H1 (cell line): Measurements from ENCODE around the gene SPOUT1. TPM values are rescaled to one million over a fixed set of nuclear protein-coding genes. Genes with fewer than 3 reads are reported as not detected.
"Not testable (repeated sequence)": the region's sequence is repeated elsewhere in the genome, so short reads cannot be mapped to it uniquely, and the experiment has no call there.

Experiments used
- CTCF ChIA-PET: fragments of 300-600 bp; sonication (Branson Sonifier 250); formaldehyde crosslinking; loops from one replicate; lab custom pipeline; 2021; ENCODE audit not compliant: partially characterized antibody; lab: Charles Lee
- POLR2A ChIA-PET: fragments of 300-600 bp; sonication (Branson Sonifier 250); formaldehyde crosslinking; loops from one replicate; lab custom pipeline; 2021; ENCODE audit warnings: inconsistent platforms; ENCODE audit not compliant: partially characterized antibody; lab: Charles Lee
- DNase-seq, 2 experiments: peaks; one replicate each; pipeline versions ENCODE4 v3.0.0 to v3.0.0-alpha.2; 2010 to 2022; ENCODE audit warnings: low spot score in 2 of 2, low read depth in 1 of 2, mixed read lengths in 1 of 2
- FAIRE-seq: peaks from 2 replicates; lab custom pipeline; 2011; peaks lifted over from hg19 to GRCh38; lab: Jason Lieb, UNC
- H2AFZ ChIP-seq: 2 replicates; pipeline ENCODE4 v1.8.1; 2012; ENCODE audit warnings: low read length, inconsistent platforms
- H2AK5ac ChIP-seq: 2 replicates; pipeline ENCODE4 v1.6.1; 2013; ENCODE audit warnings: low read depth, low read length
- H2BK120ac ChIP-seq: replicated peaks from 2 replicates; pipeline ENCODE3; 2013; ENCODE audit warnings: low read depth, low read length, inconsistent platforms
- H2BK12ac ChIP-seq: 2 replicates; pipeline ENCODE4 v1.6.1; 2013; ENCODE audit warnings: low read depth, low read length
- H2BK15ac ChIP-seq: 2 replicates; pipeline ENCODE4 v1.6.1; 2013; ENCODE audit warnings: low read length
- H2BK20ac ChIP-seq: 2 replicates; pipeline ENCODE4 v1.6.1; 2013; ENCODE audit warnings: low read length
- H2BK5ac ChIP-seq: 2 replicates; pipeline ENCODE4 v1.6.1; 2013; ENCODE audit warnings: low read depth, low read length
- H3K14ac ChIP-seq: 2 replicates; pipeline ENCODE4 v1.6.1; 2013; ENCODE audit warnings: inconsistent platforms; ENCODE audit not compliant: insufficient read length
- H3K18ac ChIP-seq: 2 replicates; pipeline ENCODE4 v1.6.1; 2013; ENCODE audit warnings: low read length; ENCODE audit errors: extremely low read depth
- H3K23ac ChIP-seq: 2 replicates; pipeline ENCODE4 v1.6.1; 2013; ENCODE audit warnings: inconsistent platforms; ENCODE audit not compliant: insufficient read length
- H3K23me2 ChIP-seq: 2 replicates; pipeline ENCODE4 v1.6.1; 2013; ENCODE audit warnings: low read depth, low read length
- H3K27ac ChIP-seq: 2 replicates; pipeline ENCODE4 v1.6.1; 2011; ENCODE audit warnings: low read depth, low read length, inconsistent platforms
- H3K27me3 ChIP-seq, 4 experiments: replicated peaks in 1 of 4; 1 replicate in 1 of 4; 2 replicates in 3 of 4; pipeline versions ENCODE4 v1.6.1 to v1.8.1; 2011 to 2013; ENCODE audit warnings: low read length in 3 of 4, mild to moderate bottlenecking in 3 of 4, inconsistent platforms in 2 of 4, mixed read lengths in 2 of 4, moderate library complexity in 1 of 4; ENCODE audit not compliant: control insufficient read depth in 3 of 4, insufficient read depth in 3 of 4; ENCODE audit errors: extremely low read depth in 1 of 4
- H3K36me3 ChIP-seq, 4 experiments: 2 replicates each; pipeline versions ENCODE4 v1.6.1 to v1.8.1; 2011 to 2013; ENCODE audit warnings: mild to moderate bottlenecking in 4 of 4, low read length in 3 of 4, moderate library complexity in 2 of 4, control low read depth in 1 of 4, inconsistent platforms in 1 of 4; ENCODE audit not compliant: insufficient read depth in 4 of 4, control insufficient read depth in 2 of 4
- H3K4ac ChIP-seq: replicated peaks from 2 replicates; pipeline ENCODE3; 2013; ENCODE audit warnings: low read length, low read depth, mixed read lengths, inconsistent platforms; ENCODE audit not compliant: insufficient read length
- H3K4me1 ChIP-seq, 4 experiments: replicated peaks in 1 of 4; 1 replicate in 1 of 4; 2 replicates in 3 of 4; pipeline versions ENCODE4 v1.6.1 to v1.8.1; 2011 to 2013; ENCODE audit warnings: low read length in 3 of 4, inconsistent platforms in 2 of 4, mixed read lengths in 1 of 4; ENCODE audit not compliant: insufficient read depth in 4 of 4, control insufficient read depth in 3 of 4
- H3K4me2 ChIP-seq, 2 experiments: 2 replicates each; pipeline versions ENCODE4 v1.6.1 to v1.8.1; 2011 to 2013; ENCODE audit warnings: low read depth in 2 of 2, low read length in 2 of 2, control low read depth in 1 of 2, inconsistent platforms in 1 of 2, mild to moderate bottlenecking in 1 of 2; ENCODE audit not compliant: insufficient read depth in 1 of 2
- H3K4me3 ChIP-seq, 4 experiments: fragments of 200-600, 300-600 bp in 1 of 4; sonication (generic), shearing (Covaris generic), sonication (Bioruptor Twin) in 1 of 4; 2 replicates each; pipeline versions ENCODE4 v1.5.1 to v1.8.1; 2011 to 2016; ENCODE audit warnings: low read length in 4 of 4, low read depth in 3 of 4, control low read depth in 2 of 4, inconsistent platforms in 2 of 4, mild to moderate bottlenecking in 2 of 4, mixed read lengths in 1 of 4, moderate library complexity in 1 of 4; ENCODE audit not compliant: insufficient read depth in 2 of 4; ENCODE audit errors: extremely low read depth in 1 of 4
- H3K56ac ChIP-seq: replicated peaks from 2 replicates; pipeline ENCODE3; 2013; ENCODE audit warnings: low read depth, mild to moderate bottlenecking, mixed read lengths, low read length, inconsistent platforms; ENCODE audit not compliant: insufficient read length
- H3K79me1 ChIP-seq: 2 replicates; pipeline ENCODE4 v1.6.1; 2013; ENCODE audit warnings: low read depth, low read length, control low read depth
- H3K79me2 ChIP-seq, 2 experiments: 2 replicates each; pipeline versions ENCODE4 v1.6.1 to v1.8.1; 2012 to 2013; ENCODE audit warnings: low read length in 2 of 2, mild to moderate bottlenecking in 2 of 2, inconsistent platforms in 1 of 2; ENCODE audit not compliant: insufficient read depth in 2 of 2, control insufficient read depth in 1 of 2
- H3K9ac ChIP-seq, 4 experiments: replicated peaks in 1 of 4; 1 replicate in 1 of 4; 2 replicates in 3 of 4; pipeline versions ENCODE4 v1.6.1 to v1.8.1; 2011 to 2013; ENCODE audit warnings: low read depth in 3 of 4, low read length in 3 of 4, control low read depth in 2 of 4, mild to moderate bottlenecking in 2 of 4, moderate library complexity in 2 of 4, inconsistent platforms in 1 of 4; ENCODE audit errors: extremely low read depth in 1 of 4
- H3K9me3 ChIP-seq, 2 experiments: 2 replicates each; pipeline versions ENCODE4 v1.6.1 to v1.8.1; 2012 to 2013; ENCODE audit warnings: mild to moderate bottlenecking in 2 of 2, moderate library complexity in 2 of 2, control low read depth in 1 of 2, inconsistent platforms in 1 of 2, low read depth in 1 of 2, low read length in 1 of 2, mixed read lengths in 1 of 2; ENCODE audit not compliant: insufficient read depth in 2 of 2
- H4K20me1 ChIP-seq, 2 experiments: replicated peaks in 1 of 2; 2 replicates each; pipeline versions ENCODE3 to v1.8.1; 2011 to 2013; ENCODE audit warnings: inconsistent platforms in 2 of 2, low read length in 2 of 2, mild to moderate bottlenecking in 1 of 2; ENCODE audit not compliant: insufficient read depth in 2 of 2, control insufficient read depth in 1 of 2
- H4K5ac ChIP-seq: 2 replicates; pipeline ENCODE4 v1.6.1; 2013; ENCODE audit warnings: low read length, low read depth, mixed read lengths, inconsistent platforms; ENCODE audit not compliant: insufficient read length
- H4K8ac ChIP-seq: 2 replicates; pipeline ENCODE4 v1.8.0; 2013; ENCODE audit warnings: mild to moderate bottlenecking, moderate library complexity, low read length, inconsistent platforms; ENCODE audit not compliant: insufficient read depth; ENCODE audit errors: extremely low read depth
- H4K91ac ChIP-seq: replicated peaks from 2 replicates; pipeline ENCODE3; 2013; ENCODE audit warnings: low read length, mixed read lengths, inconsistent platforms; ENCODE audit not compliant: insufficient read length
- BACH1 ChIP-seq: IDR thresholded peaks from 2 replicates; pipeline ENCODE4 v1.6.1; 2012; ENCODE audit warnings: low read length, improper control_type of control experiment
- CEBPB ChIP-seq: IDR thresholded peaks from 2 replicates; pipeline ENCODE4 v1.6.1; 2012; ENCODE audit warnings: low read depth, low read length
- WGBS, 2 experiments: shearing (Covaris generic) in 1 of 2; methylation state at CpG; one replicate each; pipeline versions ENCODE4 v1.1.6 to v1.1.7; 2013 to 2015; ENCODE audit warnings: low lambda C conversion rate in 2 of 2, mixed read lengths in 2 of 2, inconsistent platforms in 1 of 2, low coverage in 1 of 2, missing lambda C conversion rate in 1 of 2; ENCODE audit not compliant: insufficient replicate concordance in 2 of 2, insufficient coverage in 1 of 2, insufficient read length in 1 of 2; ENCODE audit errors: extremely low coverage in 1 of 2, missing lambda C conversion rate in 1 of 2; 5-methylcytosine and 5-hydroxymethylcytosine counted together
- polyA plus RNA-seq, 7 experiments: library from polyadenylated mRNA; depleted of rRNA in 3 of 7; stranded (reverse) in 5 of 7; unstranded in 2 of 7; fragments of >200 nt in 5 of 7; fragments of 200-250 nt in 2 of 7; gene quantifications; 1 replicate in 5 of 7; 2 replicates in 1 of 7; 4 replicates in 1 of 7; pipeline versions ENCODE4 v1.2.1 to v1.2.3, GENCODE V29; 2011 to 2013; ENCODE audit warnings: missing spikeins in 2 of 7, mixed read lengths in 2 of 7
- total RNA-seq: library from RNA; stranded (reverse); fragmentation: NEBNext Ultra II Directional; extraction: Animal tissue kit (Norgen Biotek cat#: 25700); gene quantifications from 2 replicates; pipeline ENCODE4 v1.2.1, GENCODE V29; 2021

The SPOUT1 gene
- total and polyA plus RNA-seq, 2 of the 8 experiments (the other 6 are each of a cell fraction or from before 2014, with no cell fraction given) = 69.2 to 77.8 TPM

GRCh38 chr9:128798896-128799295, 30.7 kb downstream of the SPOUT1 start (continued):
- TF ChIP-seq BACH1 (no peak), CEBPB (no peak)

GRCh38 chr9:128794961-128795360, 34.6 kb downstream of the SPOUT1 start:
- ChIA-PET POLR2A (interaction anchor here (0.8 to 4.8 kb wide), 3 partner anchors 24 to 71 kb away, joined by 3 to 21 read pairs (median 3); partner anchors contain the start of genes ENDOG and ZDHHC12), CTCF (interaction anchor here (0.6 to 1.6 kb wide), 7 partner anchors 14 to 258 kb away, joined by 3 to 6 read pairs (median 3); no protein-coding TSS in a partner anchor)
- H2BK15ac ChIP-seq, H3K4me1 ChIP-seq, H3K23ac ChIP-seq, H2BK12ac ChIP-seq, DNase-seq, H4K8ac ChIP-seq, H2AK5ac ChIP-seq, H3K18ac ChIP-seq, H3K9ac ChIP-seq, H3K14ac ChIP-seq, H3K9me3 ChIP-seq, H3K23me2 ChIP-seq, H2BK5ac ChIP-seq, H3K56ac ChIP-seq, H3K4me2 ChIP-seq, H3K79me2 ChIP-seq, H2BK120ac ChIP-seq, FAIRE-seq, H2BK20ac ChIP-seq, H3K27me3 ChIP-seq, H3K4ac ChIP-seq, H4K5ac ChIP-seq, H4K91ac ChIP-seq, H4K20me1 ChIP-seq, H3K27ac ChIP-seq, H3K4me3 ChIP-seq, H2AFZ ChIP-seq, H3K79me1 ChIP-seq: not testable (repeated sequence)
- 50% methylated on average over 2 of the region's 2 CpGs; no CpG with 5 or more reads in 1 of the 2 experiments for WGBS, 2 experiments
- H3K36me3 ChIP-seq = peaks cover 8 to 20% (median 14%) of the 10 kb centered on the region in 4 experiments; a peak in 7 of 8 replicates
